GM19238 (cell line): Measurements from ENCODE around the gene GPR157.
"Not testable (repeated sequence)": the region's sequence is repeated elsewhere in the genome, so short reads cannot be mapped to it uniquely, and the experiment has no call there.

Source experiments
- DNase-seq: peaks from one replicate; pipeline ENCODE4 v3.0.0; 2011; ENCODE audit warnings: low spot score; ENCODE audit not compliant: insufficient read length

Gene GPR157, protein sequence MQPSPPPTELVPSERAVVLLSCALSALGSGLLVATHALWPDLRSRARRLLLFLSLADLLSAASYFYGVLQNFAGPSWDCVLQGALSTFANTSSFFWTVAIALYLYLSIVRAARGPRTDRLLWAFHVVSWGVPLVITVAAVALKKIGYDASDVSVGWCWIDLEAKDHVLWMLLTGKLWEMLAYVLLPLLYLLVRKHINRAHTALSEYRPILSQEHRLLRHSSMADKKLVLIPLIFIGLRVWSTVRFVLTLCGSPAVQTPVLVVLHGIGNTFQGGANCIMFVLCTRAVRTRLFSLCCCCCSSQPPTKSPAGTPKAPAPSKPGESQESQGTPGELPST

DNA sequence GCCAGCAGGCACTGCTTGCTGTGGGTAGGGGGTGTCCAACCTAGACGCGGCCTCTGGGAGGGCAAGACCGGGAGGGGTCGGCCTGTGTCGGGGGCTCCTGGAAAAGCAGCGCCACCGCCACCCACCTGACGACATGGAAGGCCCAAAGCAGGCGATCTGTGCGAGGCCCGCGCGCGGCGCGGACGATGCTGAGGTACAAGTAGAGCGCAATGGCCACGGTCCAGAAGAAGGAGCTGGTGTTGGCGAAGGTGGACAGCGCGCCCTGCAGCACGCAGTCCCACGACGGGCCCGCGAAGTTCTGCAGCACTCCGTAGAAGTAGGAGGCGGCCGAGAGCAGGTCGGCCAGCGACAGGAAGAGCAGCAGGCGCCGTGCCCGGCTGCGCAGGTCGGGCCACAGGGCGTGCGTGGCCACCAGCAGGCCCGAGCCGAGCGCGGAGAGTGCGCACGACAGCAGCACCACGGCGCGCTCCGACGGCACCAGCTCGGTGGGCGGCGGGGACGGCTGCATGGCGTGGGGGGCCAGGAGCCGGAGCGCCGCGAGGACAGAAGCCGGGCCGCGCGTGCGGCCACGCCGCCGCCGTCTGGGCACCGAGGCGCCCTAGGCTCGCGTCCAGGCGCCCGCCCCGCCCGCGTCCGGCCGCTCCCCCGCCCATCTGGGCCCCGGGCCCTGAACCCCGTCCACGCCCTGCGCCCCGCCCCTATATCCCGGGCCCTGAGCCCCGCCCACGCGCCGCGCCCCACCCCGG, at the start of gene GPR157:
GPR157 (minus strand) TSS at position 583 of the 746 bp plus-strand sequence; CDS start at position 508, 75 bp downstream.
- DNase-seq: peak; percentile 93

DNA sequence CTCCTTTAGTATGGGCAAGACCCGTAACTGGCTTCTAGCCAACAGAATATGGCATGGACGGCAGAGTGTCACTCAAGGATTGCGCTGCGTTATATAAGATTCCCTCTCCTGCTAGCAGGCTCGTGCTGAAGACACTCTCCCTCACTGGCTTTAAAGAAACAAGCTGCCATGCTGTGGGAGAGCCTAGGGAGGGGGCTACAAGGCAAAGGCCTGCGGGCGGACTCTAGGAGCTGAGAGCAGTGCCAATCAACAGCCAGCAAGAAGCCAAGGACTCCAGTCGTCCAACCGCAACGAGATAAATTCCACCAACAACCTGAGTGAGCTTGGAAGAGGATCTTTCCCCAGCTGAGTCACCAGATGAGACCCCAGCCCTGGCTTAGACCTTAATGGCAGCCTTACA, 45.9 kb upstream of the GPR157 start:
- DNase-seq: no peak

DNA sequence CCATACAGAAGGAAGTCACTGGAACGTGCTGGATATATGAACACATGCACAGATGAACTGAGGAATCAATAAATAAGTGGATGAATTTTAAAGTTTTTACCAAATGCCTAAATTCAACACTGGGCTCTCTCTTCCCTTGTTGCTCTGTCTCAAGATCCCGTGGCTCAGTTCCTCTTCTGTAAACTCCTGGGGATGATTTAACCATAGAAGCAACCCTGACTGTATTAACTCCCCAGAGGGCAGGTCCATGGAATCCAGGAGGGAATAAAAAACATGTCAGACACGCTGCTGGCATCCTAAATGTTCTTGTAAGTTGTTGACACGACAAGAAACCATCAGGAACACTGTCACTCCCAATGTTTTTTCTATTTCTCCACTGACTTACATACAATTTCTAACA, 45.3 kb upstream of the GPR157 start:
- no peak for DNase-seq

DNA sequence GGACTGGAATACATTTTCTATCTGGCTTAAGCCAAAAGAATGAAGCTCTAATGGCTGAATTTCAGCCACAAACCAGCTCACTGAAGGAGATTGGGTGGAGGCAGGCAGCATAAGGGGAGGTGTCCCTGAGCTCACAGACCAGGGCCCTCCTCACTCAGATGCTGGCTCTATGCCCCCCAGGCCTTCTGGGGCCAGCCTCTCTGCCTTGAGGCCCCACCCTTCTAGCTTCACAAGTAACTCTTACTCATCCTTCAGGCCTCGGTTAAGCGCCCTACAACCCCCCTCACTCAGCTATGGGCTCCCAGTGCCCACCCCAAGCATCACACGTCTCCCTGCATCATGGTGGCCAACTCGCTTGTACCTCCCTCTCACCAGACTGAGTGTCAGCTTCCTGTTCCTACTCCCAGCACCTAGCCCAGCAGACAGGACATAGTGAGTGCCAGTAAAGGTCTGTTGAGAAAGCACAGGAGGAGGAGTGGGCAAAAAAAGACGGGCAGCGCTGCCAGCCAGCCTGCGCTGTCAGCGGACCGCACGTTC, 40.8 kb upstream of the GPR157 start:
- no peak for DNase-seq

- no peak for DNase-seq
Measured at GRCh38 chr1:9167638-9168037, 38.7 kb upstream of the GPR157 start.

- no peak for DNase-seq
Measured at GRCh38 chr1:9166289-9167235, 37.7 kb upstream of the GPR157 start.

GRCh38 chr1:9165396-9165795, 36.5 kb upstream of the GPR157 start:
- no peak for DNase-seq

- no peak for DNase-seq
Measured at GRCh38 chr1:9164919-9165318, 36.0 kb upstream of the GPR157 start.

DNA sequence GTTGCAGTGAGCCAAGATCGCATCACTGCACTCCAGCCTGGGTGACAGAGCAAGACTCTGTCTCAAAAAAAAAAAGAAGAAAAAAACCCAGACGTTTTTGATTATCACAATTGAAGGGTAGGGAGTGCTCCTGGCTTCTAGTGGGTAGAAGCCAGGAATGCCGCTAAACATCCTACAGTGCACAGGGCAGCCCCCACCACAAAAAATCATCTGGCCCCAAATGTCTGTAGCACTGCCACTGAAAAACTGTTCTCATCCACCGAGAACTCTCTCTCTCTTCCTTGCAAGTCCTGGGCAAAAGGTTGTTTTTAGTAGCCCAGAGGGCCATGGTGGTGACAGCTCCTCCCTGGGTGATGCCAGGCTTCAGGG, 35.6 kb upstream of the GPR157 start:
- DNase-seq: no peak

DNA sequence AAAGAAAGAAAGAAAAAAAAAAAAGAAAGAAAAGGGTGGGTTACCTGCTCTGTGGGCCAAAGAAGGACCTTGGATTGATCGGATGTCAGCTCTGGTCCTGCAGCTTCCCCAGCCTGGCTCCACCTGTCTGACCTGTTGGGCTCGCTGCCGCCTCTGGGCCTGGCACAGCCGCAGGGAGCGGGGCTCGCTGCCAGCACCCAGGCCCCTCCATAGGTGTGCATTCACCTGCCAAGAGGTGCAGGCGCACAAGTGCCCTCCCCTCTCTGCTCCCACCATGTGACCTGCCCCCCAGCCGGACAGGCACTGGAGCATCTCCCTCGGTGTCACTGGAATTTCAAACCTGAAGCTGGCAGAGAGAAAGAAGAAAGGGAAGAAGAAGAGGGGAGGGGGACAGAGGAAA, 33.1 kb upstream of the GPR157 start:
- DNase-seq: no peak

GRCh38 chr1:9161342-9161741, 32.4 kb upstream of the GPR157 start:
- no peak for DNase-seq

GRCh38 chr1:9160079-9160717, 31.3 kb upstream of the GPR157 start:
- no peak for DNase-seq

DNA sequence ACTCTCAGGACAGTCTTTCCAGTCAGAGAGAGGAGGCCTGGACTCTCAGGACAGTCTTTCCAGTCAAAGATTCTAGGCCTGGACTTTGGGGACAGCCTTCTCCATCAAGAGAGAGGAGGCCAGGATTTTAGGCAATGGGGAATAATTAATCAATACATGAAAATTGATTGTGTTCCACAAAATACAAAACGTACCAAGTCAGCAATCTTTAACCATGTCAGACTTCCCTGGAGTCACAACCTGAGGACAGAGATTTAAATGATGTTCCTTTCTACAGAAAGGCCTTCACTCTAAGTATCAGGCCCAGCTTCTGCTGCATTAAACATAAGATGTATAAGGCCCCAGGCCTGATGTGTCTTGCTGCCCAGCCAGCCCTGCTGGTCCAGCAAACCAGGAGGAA, 27.0 kb upstream of the GPR157 start:
- no peak for DNase-seq

DNA sequence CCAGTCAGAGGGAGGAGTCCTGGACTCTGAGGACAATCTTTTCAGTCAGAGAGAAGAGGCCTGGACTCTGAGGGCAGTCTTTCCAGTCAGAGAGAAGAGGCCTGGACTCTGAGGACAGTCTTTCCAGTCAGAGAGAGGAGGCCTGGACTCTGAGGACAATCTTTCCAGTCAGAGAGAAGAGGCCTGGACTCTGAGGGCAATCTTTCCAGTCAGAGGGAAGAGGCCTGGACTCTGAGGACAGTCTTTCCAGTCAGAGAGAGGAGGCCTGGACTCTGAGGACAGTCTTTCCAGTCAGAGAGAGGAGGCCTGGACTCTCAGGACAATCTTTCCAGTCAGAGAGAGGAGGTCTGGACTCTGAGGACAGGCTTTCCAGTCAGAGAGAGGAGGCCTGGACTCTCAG, 26.5 kb upstream of the GPR157 start:
- DNase-seq: not testable (repeated sequence)

DNA sequence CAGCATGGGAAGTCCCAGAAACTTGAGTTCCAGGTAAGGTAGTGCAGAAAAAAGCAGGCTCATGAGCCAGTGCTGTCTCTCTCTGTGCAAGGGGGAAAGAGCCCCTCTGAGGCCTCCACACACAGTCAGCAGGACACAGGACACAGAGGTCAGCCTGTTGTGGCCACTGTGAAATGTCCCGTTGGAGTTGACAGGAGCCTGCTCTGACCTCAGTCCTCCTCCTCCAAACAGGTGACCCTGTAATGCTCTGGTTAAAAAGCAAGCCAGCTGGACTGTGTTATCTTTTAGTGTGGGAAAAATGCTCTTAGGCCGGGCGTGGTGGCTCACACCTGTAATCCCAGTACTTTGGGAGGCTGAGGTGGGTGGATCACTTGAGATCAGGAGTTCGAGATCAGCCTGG, 24.2 kb upstream of the GPR157 start:
- DNase-seq: no peak

- DNase-seq: no peak
Measured at GRCh38 chr1:9152535-9152934, 23.6 kb upstream of the GPR157 start.

- DNase-seq: no peak
Measured at GRCh38 chr1:9151328-9151860, 22.5 kb upstream of the GPR157 start.

DNA sequence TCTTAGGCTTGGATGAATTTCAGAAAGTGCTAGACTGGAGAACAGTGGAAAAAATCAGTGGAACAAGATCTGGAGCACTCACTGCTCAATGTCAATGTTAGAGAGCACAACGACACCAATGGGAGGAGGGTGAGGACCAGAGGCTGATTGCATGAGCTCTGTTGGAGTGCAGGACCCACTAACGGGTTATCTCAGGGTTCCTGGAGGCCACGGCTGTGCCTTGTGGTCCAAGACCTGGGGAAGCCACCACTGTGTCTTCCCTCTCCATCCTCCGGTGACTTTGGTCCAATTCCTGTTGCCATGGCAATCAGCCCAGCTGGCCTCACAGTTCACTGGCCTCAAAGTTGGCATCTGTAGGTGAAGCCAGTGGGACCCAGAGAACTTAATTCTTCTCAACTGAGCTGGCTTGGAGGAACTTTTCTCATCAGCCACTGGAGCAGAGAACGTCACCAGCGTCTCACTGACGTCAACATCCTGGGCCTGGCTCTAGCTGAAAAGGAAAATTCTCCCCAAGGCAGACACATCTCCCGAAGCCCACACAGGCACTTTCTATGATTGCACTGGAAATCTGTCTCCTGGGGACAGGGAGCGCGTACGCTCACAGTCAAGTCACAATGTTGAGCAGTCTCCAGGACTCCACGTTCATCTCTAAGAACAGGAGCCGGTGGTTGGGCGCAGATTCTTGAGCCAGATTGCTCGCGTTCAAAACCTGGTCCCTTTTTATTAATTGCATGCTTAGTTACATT, 21.9 kb upstream of the GPR157 start:
- DNase-seq: no peak

DNA sequence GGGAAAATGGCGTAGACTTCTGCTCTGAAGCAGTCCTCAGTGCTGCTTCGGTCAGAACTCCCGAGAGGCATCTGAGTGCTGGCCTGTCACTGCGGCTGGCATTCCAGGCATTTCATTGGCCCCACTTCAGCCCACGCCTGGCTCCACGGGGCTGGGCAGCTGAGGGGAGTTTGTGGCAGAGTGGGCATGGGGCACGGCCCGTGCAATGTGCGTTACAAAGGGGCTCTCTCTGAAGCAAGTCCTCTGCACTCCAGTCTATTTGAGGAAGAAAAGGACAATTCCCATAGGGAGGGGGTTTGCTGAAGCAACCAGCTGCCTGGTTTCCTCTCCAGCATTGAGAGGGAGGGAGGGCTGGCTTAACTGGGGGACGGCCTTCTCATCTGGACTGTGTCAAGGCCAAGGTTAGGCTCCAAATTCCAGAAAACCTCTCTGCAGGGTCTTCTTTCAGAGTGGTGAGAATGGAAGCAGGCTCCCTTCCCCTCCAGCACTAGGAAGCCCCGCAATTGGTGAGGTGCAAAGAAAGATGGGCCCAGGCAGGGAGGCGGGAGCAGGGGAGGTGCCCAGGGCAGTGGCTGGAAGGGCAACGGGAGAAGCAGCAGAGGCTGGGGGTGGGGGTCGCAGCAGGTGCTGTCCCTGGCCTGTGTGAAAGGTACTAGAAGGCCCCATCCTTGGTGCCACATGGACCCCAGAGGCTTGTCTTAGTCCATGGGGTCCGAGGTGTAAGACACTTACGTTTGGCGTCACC, 21.1 kb upstream of the GPR157 start:
- DNase-seq: no peak
